ENCODE results near the gene PCED1A.

DNA sequence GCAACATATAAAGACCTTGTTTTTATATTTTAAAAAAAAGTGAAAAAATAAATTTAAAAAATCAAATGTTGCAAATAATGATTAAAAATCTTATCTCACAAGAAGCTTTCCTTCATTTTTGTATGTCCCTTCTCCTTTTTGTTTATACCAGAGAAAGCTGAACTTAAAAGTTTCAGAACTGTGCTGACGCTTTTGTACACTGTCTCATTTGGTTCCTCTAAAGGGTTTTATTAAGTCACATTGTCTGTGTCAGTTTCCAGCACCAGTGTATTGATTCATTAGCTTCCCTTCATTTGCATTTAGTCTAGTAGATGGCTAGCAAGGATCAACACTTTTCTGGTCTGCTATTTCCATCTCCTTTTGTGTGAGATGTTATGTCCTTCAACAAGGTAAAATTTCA lies 6.7 kb downstream of the PCED1A start:
- TF ChIP-seq L3MBTL2 (conservative IDR thresholded peaks at IDR 0.05) (no peak), FOXK2 (IDR thresholded peaks at IDR 0.05) (no peak)

Measured in HEK293T (cell line).